ENCODE results near the gene HLA-DOA. TPM values are rescaled to one million over a fixed set of nuclear protein-coding genes. Genes with fewer than 3 reads are reported as not detected.

HLA-DOA gene
- total RNA-seq, 1 experiment from 2014 or later: not detected

- no peak overlapping the region for H3K27ac Mint-ChIP-seq (ENCODE audit: unreplicated experiment)
- H3K4me1 Mint-ChIP-seq (ENCODE audit: low read depth, unreplicated experiment): no peaks in the 10 kb centered on the region
- Histone ChIP-seq H3K27me3 (replicated peaks; ENCODE audit: control insufficient read depth, insufficient read depth, low read length) (no peaks in the 10 kb centered on the region), H3K9me3 (no peaks in the 10 kb centered on the region), H3K4me3 (ENCODE audit: low read depth, low read length) (no peak overlapping the region), H3K36me3 (ENCODE audit: control insufficient read depth, insufficient read depth, low read length) (no peaks in the 10 kb centered on the region), H3K4me1 (0 out of 2 replicates have a peak, but pooled peaks cover 3% of the 10 kb centered on the region)
- H3K9me3 Mint-ChIP-seq (ENCODE audit: unreplicated experiment): no peaks in the 10 kb centered on the region
- H3K36me3 Mint-ChIP-seq (ENCODE audit: insufficient read depth, unreplicated experiment): no peaks in the 10 kb centered on the region
- intact Hi-C loops (cut with micrococcal nuclease; ENCODE audit: unreplicated experiment): no loop called here
- ChIA-PET POLR2A (no interaction called here), CTCF (no interaction called here)
- DNase-seq: no peak
- peaks cover 13% of the 10 kb centered on the region for H3K27me3 Mint-ChIP-seq (ENCODE audit: insufficient read depth, unreplicated experiment)
- no peak overlapping the region for H3K4me3 Mint-ChIP-seq (ENCODE audit: unreplicated experiment)
- no TSS peak for BruUV-seq (replicated peaks)
- no peak for TF ChIP-seq CTCF (IDR thresholded peaks at IDR 0.05; ENCODE audit: insufficient read depth in 1 of 2, low read depth in 1 of 2, low read length in 1 of 2, severe bottlenecking in 1 of 2, unreplicated experiment in 1 of 2)
Measured at GRCh38 chr6:33017694-33018353, 8.4 kb upstream of the HLA-DOA start.

- H3K4me3 Mint-ChIP-seq (ENCODE audit: unreplicated experiment): no peak overlapping the region
- BruUV-seq (replicated peaks): no TSS peak
- peaks cover 16% of the 10 kb centered on the region for H3K27me3 Mint-ChIP-seq (ENCODE audit: insufficient read depth, unreplicated experiment)
- Histone ChIP-seq H3K36me3 (ENCODE audit: control insufficient read depth, insufficient read depth, low read length) (no peaks in the 10 kb centered on the region), H3K4me3 (ENCODE audit: low read depth, low read length) (no peak overlapping the region), H3K27me3 (replicated peaks; ENCODE audit: control insufficient read depth, insufficient read depth, low read length) (no peaks in the 10 kb centered on the region), H3K4me1 (0 out of 2 replicates have a peak, but pooled peaks cover 3% of the 10 kb centered on the region), H3K9me3 (no peaks in the 10 kb centered on the region)
- no peaks in the 10 kb centered on the region for H3K36me3 Mint-ChIP-seq (ENCODE audit: insufficient read depth, unreplicated experiment)
- ChIA-PET POLR2A (no interaction called here), CTCF (interaction anchor here (0.8 kb wide), 1 partner anchor 155 kb away, joined by 3 read pairs; no protein-coding TSS in a partner anchor)
- no peak for DNase-seq
- no peaks in the 10 kb centered on the region for H3K4me1 Mint-ChIP-seq (ENCODE audit: low read depth, unreplicated experiment)
- no peak overlapping the region for H3K27ac Mint-ChIP-seq (ENCODE audit: unreplicated experiment)
- H3K9me3 Mint-ChIP-seq (ENCODE audit: unreplicated experiment): no peaks in the 10 kb centered on the region
- TF ChIP-seq CTCF (IDR thresholded peaks at IDR 0.05; ENCODE audit: insufficient read depth in 1 of 2, low read depth in 1 of 2, low read length in 1 of 2, severe bottlenecking in 1 of 2, unreplicated experiment in 1 of 2): no peak
- intact Hi-C loops (cut with micrococcal nuclease; ENCODE audit: unreplicated experiment): no loop called here
Measured at GRCh38 chr6:33017018-33017417, 7.6 kb upstream of the HLA-DOA start.

GRCh38 chr6:33015798-33016197, 6.4 kb upstream of the HLA-DOA start:
- H3K9me3 Mint-ChIP-seq (ENCODE audit: unreplicated experiment): no peaks in the 10 kb centered on the region
- no peak overlapping the region for H3K27ac Mint-ChIP-seq (ENCODE audit: unreplicated experiment)
- H3K4me3 ChIP-seq (ENCODE audit: low read depth, low read length): no peak overlapping the region
- H3K27me3 ChIP-seq (replicated peaks; ENCODE audit: control insufficient read depth, insufficient read depth, low read length): no peaks in the 10 kb centered on the region
- H3K36me3 ChIP-seq (ENCODE audit: control insufficient read depth, insufficient read depth, low read length): no peaks in the 10 kb centered on the region
- no peaks in the 10 kb centered on the region for H3K9me3 ChIP-seq
- 0 out of 2 replicates have a peak, but pooled peaks cover 3% of the 10 kb centered on the region for H3K4me1 ChIP-seq
- no TSS peak for BruUV-seq (replicated peaks)
- no peak for TF ChIP-seq CTCF (IDR thresholded peaks at IDR 0.05; ENCODE audit: insufficient read depth in 1 of 2, low read depth in 1 of 2, low read length in 1 of 2, severe bottlenecking in 1 of 2, unreplicated experiment in 1 of 2)
- DNase-seq: no peak
- H3K27me3 Mint-ChIP-seq (ENCODE audit: insufficient read depth, unreplicated experiment): peaks cover 20% of the 10 kb centered on the region
- CTCF ChIA-PET: interaction anchor here (0.9 kb wide), 1 partner anchor 157 kb away, joined by 5 read pairs; no protein-coding TSS in a partner anchor
- intact Hi-C loops (cut with micrococcal nuclease; ENCODE audit: unreplicated experiment): loop anchor here (1.0 kb wide), 1 partner anchor 157 kb away; no protein-coding TSS in a partner anchor
- H3K4me3 Mint-ChIP-seq (ENCODE audit: unreplicated experiment): no peak overlapping the region
- POLR2A ChIA-PET: no interaction called here
- H3K36me3 Mint-ChIP-seq (ENCODE audit: insufficient read depth, unreplicated experiment): no peaks in the 10 kb centered on the region
- H3K4me1 Mint-ChIP-seq (ENCODE audit: low read depth, unreplicated experiment): no peaks in the 10 kb centered on the region

Measured in Caco-2 (cell line).